Activated T-helper 2 cell treated with anti-CD3 and anti-CD28 coated beads, Interferon-gamma antibody, Interleukin-2, Interleukin-4, amounts not matched to agents 10 μg/mL and 5 μg/mL and 100 μg/mL, durations not matched to agents 14 hours and 24 hours and 36 hours (primary cell): ENCODE measurements around the gene MYO5C. TPM values are rescaled to one million over a fixed set of nuclear protein-coding genes. Genes with fewer than 3 reads are reported as not detected.

ENCODE experiments used
- DNase-seq: peaks from one replicate; pipeline ENCODE4 v3.0.0; 2021; ENCODE audit warnings: low spot score
- H3K27ac Mint-ChIP-seq: one replicate; pipeline ENCODE4 v1.8.0; 2021; ENCODE audit warnings: mixed read lengths
- H3K27me3 Mint-ChIP-seq: one replicate; pipeline ENCODE4 v1.8.0; 2021; ENCODE audit warnings: low read depth, mixed read lengths
- H3K36me3 Mint-ChIP-seq: one replicate; pipeline ENCODE4 v1.8.0; 2021; ENCODE audit warnings: low read depth, mixed read lengths
- H3K4me1 Mint-ChIP-seq: one replicate; pipeline ENCODE4 v1.8.0; 2021; ENCODE audit warnings: low read depth, mixed read lengths
- H3K4me3 Mint-ChIP-seq: one replicate; pipeline ENCODE4 v1.8.0; 2021; ENCODE audit warnings: low read depth, mild to moderate bottlenecking, moderate library complexity, mixed read lengths
- H3K9me3 Mint-ChIP-seq: one replicate; pipeline ENCODE4 v1.8.0; 2021; ENCODE audit warnings: mixed read lengths
- intact Hi-C: fragments of 100-400 bp; cut with micrococcal nuclease; formaldehyde crosslinking; loops from one replicate; pipeline ENCODE4 v1.15.1; 2023
- total RNA-seq: library from RNA; stranded (reverse); gene quantifications from 2 replicates; pipeline ENCODE4 v1.2.3, GENCODE V29; 2022

Gene MYO5C
- total RNA-seq, 1 donor from 2014 or later = 0.32 TPM

DNA sequence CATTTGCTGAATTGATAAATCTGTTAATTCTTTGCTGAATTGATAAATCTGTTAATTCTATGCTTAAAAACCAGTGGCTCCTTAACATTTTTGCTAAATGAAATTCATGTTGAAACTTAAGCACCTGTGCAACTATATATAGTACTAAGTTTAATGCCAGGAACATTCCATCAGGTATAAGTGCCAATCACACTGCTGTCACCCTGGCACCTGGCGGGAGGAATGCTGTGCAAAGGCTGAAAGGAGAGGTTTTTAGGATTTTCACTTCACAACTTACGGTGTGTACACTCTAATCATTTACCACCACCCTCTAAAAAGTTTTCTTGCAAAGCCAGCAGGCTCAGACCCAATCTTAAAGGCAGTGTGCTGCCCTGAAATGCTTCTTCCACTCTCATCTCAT, 33.5 kb upstream of the MYO5C start:
- H3K36me3 Mint-ChIP-seq = peaks cover 34% of the 10 kb centered on the region
- no peaks in the 10 kb centered on the region for H3K9me3 Mint-ChIP-seq
- peaks cover 22% of the 10 kb centered on the region for H3K4me1 Mint-ChIP-seq
- H3K4me3 Mint-ChIP-seq = no peak overlapping the region
- intact Hi-C loops = no loop called here
- H3K27ac Mint-ChIP-seq = peak overlapping the region; percentile 31
- no peak for DNase-seq
- H3K27me3 Mint-ChIP-seq = no peaks in the 10 kb centered on the region

DNA sequence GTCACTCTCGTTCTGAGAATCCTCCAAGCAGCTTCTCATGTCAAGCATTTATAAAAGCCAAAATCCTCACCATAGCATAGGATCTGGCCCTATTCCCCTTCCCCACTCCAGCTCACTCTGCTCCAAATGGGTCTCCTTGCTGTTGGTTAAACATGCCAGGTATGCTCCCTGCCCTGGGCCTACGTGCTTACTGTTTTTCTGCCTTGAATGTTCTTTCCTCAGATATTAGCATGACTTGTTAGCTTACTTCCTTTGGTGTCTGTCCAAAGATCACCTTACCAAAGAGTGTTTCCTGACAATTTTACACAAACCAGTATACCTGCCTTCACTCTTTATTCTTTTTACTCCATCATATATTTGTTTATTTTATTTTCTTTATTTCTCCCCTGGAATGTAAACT, 33.1 kb upstream of the MYO5C start:
- peaks cover 22% of the 10 kb centered on the region for H3K4me1 Mint-ChIP-seq
- H3K4me3 Mint-ChIP-seq = no peak overlapping the region
- H3K9me3 Mint-ChIP-seq = no peaks in the 10 kb centered on the region
- peaks cover 37% of the 10 kb centered on the region for H3K36me3 Mint-ChIP-seq
- H3K27me3 Mint-ChIP-seq = no peaks in the 10 kb centered on the region
- DNase-seq = no peak
- no peak overlapping the region for H3K27ac Mint-ChIP-seq
- intact Hi-C loops = no loop called here

DNA sequence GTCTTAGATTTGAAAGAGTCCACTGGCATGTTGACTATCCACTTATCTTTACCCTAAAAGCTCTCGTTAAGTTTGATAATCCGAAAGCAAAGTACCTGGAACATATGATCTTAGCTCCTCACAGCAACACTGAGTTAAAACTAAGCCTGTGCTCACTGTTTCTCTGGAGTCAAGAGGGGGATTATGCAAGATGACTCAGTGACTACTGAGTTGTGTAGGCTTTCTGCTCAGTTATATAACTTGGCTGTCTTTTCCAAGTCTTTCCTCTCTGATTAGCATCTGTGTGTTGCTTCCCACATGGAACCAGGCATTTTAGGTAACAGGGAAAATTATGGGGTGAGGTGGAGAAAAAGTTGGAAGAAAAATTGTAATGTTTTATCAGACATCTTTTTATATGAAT, 31.2 kb upstream of the MYO5C start:
- Mint-ChIP-seq H3K36me3 (peaks cover 45% of the 10 kb centered on the region), H3K9me3 (no peaks in the 10 kb centered on the region), H3K4me3 (no peak overlapping the region), H3K4me1 (peaks cover 13% of the 10 kb centered on the region), H3K27me3 (no peaks in the 10 kb centered on the region), H3K27ac (no peak overlapping the region)
- DNase-seq = no peak
- intact Hi-C loops = no loop called here

DNA sequence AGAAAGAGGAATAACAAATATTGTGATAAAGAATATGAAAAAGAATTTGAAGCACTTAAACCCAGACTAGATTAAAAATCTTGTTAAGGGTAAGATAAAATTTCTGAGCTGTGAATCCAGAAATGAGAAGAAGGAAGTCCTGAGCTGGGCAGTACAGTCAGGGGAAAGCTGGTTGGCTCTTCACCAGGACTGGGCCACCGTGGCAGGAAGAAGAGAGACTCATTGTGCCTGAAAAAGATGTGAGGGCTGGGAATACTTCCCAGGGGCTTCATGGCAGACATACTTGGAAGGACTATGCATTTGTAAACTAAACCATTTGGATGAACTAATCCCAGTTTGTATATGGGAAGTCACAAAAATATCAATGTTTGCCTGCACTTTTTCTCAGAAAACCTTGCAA, 28.5 kb upstream of the MYO5C start:
- no peaks in the 10 kb centered on the region for H3K27me3 Mint-ChIP-seq
- no peak for DNase-seq
- no peaks in the 10 kb centered on the region for H3K4me1 Mint-ChIP-seq
- no peak overlapping the region for H3K4me3 Mint-ChIP-seq
- intact Hi-C loops = no loop called here
- H3K36me3 Mint-ChIP-seq = peaks cover 62% of the 10 kb centered on the region
- no peaks in the 10 kb centered on the region for H3K9me3 Mint-ChIP-seq
- no peak overlapping the region for H3K27ac Mint-ChIP-seq

DNA sequence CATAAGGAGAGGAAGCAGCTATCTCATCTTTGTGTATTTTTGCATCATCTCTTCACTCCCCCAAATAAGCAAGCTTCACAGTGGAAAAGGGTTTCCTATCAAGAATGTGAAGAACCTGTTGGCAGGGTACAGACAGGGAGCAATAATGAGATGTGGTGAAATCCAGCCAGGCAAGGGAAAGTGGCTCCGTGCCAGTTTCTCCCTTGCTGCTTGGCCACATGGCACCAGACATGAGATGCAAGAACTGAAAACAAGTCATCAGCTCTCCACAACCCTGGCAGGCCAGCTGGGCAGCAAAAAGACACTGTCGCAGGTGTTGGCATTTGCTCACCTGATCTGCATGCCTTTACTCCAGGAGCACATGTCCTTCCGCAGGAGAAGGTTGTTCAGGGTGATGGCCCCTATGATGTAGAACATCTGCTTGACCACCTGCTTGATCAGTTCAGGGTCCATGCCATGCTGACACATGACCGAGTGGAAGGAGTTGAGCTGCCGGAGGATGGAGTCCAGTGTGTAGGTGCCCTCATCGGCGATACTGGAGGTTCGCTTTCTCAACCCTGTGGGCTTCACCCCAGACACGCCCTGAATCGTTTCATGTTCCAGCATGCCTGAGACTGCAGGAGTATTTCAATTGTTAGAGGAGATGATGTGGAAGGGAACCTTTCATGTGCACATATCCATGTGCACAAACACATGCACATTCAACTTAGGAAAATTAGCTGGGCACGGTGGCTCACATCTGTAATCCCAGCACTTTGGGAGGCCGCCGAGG, 23.3 kb upstream of the MYO5C start:
- H3K9me3 Mint-ChIP-seq = no peaks in the 10 kb centered on the region
- peaks cover 54% of the 10 kb centered on the region for H3K36me3 Mint-ChIP-seq
- no peaks in the 10 kb centered on the region for H3K4me1 Mint-ChIP-seq
- H3K27me3 Mint-ChIP-seq = no peaks in the 10 kb centered on the region
- H3K27ac Mint-ChIP-seq = no peak overlapping the region
- no peak for DNase-seq
- no peak overlapping the region for H3K4me3 Mint-ChIP-seq
- intact Hi-C loops = no loop called here

DNA sequence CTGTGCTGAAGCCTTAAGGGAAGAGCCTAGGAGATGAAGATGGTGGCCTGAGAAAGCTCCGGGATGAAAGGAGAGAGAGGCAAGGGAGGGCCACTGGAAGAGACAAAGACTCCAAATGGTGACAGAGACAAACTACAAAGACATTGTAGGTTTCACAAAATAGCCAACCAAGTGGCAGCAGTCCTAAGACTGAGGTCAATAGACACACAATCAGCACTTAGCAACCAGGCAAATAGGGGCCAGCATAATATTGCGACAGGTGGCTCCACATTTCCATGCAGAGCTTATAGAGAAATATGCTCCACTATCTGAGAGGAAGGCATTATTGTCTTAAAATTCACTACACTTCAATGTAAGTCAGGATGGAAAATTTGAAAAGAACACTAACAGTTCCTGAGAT, 22.1 kb upstream of the MYO5C start:
- Mint-ChIP-seq H3K27ac (no peak overlapping the region), H3K36me3 (peaks cover 53% of the 10 kb centered on the region), H3K9me3 (no peaks in the 10 kb centered on the region), H3K4me1 (no peaks in the 10 kb centered on the region), H3K4me3 (no peak overlapping the region), H3K27me3 (no peaks in the 10 kb centered on the region)
- no peak for DNase-seq
- intact Hi-C loops = no loop called here

DNA sequence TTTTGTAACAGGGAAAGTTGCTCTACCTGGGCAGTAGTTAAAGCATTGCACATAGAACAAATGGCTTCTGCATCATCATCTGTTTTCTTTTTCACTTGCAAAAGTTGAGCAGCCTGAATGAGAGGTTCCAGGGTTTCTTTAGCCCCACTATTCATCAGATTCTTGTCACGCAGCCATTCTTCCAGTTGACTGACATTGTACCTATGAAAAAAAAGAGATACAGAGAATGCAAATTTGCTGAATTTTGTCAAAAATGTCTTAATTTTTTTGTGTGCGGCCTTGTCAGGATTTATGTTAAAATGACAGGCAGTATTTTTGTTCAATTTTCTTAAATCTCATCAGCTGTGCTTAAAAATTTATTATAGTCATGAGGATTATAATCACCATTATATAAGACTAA, 21.4 kb upstream of the MYO5C start:
- H3K27ac Mint-ChIP-seq = no peak overlapping the region
- no peak overlapping the region for H3K4me3 Mint-ChIP-seq
- no peaks in the 10 kb centered on the region for H3K9me3 Mint-ChIP-seq
- no peaks in the 10 kb centered on the region for H3K27me3 Mint-ChIP-seq
- H3K36me3 Mint-ChIP-seq = peaks cover 55% of the 10 kb centered on the region
- intact Hi-C loops = no loop called here
- no peaks in the 10 kb centered on the region for H3K4me1 Mint-ChIP-seq
- no peak for DNase-seq

DNA sequence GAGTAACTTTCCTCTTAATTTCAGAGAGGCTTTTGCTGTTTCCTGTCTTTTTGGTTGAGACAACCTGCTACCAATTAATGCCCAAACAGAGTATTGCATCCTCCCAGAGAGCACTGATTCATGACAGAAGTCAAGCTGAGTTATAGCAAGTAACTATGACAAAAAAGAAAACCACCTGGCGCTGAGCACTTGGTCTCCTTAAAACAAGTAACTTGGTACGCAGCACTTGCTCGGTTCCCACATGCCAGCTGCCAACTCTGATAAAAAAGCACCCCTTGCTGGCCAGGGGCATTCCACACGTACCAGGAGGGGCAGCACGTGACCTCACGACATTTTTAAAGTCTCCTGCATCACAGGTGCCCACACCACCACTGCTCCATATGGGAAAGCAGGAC, 13.5 kb upstream of the MYO5C start:
- no peaks in the 10 kb centered on the region for H3K9me3 Mint-ChIP-seq
- no peak for DNase-seq
- intact Hi-C loops = no loop called here
- no peak overlapping the region for H3K27ac Mint-ChIP-seq
- H3K4me1 Mint-ChIP-seq = peaks cover under 1% of the 10 kb centered on the region
- peaks cover 13% of the 10 kb centered on the region for H3K36me3 Mint-ChIP-seq
- H3K4me3 Mint-ChIP-seq = no peak overlapping the region
- H3K27me3 Mint-ChIP-seq = no peaks in the 10 kb centered on the region

DNA sequence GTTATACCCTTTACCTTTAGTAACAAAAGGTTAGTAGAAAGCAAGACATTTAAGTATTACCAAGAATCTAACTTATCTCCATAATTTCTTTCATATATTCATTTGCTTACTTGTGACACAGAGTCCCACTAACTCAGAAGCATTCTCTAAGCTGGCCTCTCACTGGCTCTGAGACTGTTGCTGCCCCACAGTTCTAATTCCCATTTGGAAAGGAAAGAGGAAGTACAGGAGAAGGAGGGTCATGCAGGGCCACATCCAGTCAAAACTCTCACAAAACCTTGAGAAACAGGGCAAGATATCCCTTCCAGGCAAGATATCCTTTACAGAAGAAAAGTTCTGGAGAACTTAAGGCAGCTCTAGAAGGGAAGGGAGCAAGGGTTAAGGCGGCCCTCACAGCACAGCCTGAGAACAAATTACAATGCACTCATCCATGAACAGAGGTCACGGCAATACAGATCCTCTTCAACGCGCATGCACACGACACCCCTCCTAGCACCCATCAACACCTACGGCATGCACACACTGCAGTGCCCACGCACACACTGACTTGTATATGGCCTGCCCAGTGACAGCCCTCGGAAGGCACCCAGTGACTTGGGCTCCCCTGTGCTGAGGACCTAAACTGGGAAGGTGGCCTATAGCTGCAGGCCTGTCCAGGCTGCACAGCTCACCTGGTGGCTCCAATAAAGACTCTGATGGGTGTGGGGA, 13.0 kb upstream of the MYO5C start:
- Mint-ChIP-seq H3K27me3 (no peaks in the 10 kb centered on the region), H3K4me1 (peaks cover 5% of the 10 kb centered on the region), H3K9me3 (no peaks in the 10 kb centered on the region), H3K36me3 (peaks cover 13% of the 10 kb centered on the region), H3K4me3 (no peak overlapping the region), H3K27ac (no peak overlapping the region)
- intact Hi-C loops = no loop called here
- no peak for DNase-seq

DNA sequence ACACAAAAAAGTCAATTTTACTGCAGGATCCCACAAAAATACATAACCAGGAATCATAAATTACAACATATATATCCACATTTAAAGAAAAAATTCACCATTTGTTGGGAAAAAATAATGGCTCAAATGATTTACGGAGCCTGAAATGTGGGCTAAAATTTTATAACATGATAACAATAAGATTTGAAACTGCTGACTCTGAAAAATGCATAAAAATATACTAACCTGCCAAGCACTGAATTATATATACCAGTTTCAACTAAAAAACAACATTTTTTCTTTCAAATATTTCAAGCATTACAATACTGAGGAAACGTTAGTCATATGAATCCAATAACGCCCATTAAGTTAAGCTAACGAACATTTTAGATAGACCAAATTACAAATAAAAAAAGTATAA, 12.2 kb upstream of the MYO5C start:
- DNase-seq = no peak
- Mint-ChIP-seq H3K36me3 (peaks cover 9% of the 10 kb centered on the region), H3K4me3 (no peak overlapping the region), H3K27me3 (no peaks in the 10 kb centered on the region), H3K4me1 (peaks cover 12% of the 10 kb centered on the region), H3K27ac (no peak overlapping the region), H3K9me3 (no peaks in the 10 kb centered on the region)
- intact Hi-C loops = no loop called here

DNA sequence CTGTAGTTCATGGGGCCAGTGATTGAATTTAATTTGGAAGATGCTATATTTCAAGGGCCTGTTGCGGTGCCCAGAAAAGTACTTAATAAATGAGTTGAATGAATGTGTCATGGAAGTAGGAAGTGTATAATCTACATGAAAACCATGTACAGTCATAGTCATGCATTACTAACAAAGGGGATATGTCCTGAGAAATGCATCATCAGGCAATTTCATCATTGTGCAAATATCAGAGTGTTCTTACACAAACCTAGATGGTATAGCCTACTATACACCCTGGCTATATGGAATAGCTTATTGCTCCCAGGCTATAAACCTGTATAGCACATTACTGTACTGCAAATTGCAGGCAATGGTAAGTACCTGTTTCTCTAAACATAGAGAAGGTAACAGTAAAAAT, 10.7 kb upstream of the MYO5C start:
- H3K27ac Mint-ChIP-seq = no peak overlapping the region
- H3K27me3 Mint-ChIP-seq = no peaks in the 10 kb centered on the region
- no peak overlapping the region for H3K4me3 Mint-ChIP-seq
- intact Hi-C loops = no loop called here
- H3K4me1 Mint-ChIP-seq = peaks cover 17% of the 10 kb centered on the region
- peaks cover 3% of the 10 kb centered on the region for H3K36me3 Mint-ChIP-seq
- no peaks in the 10 kb centered on the region for H3K9me3 Mint-ChIP-seq
- no peak for DNase-seq

DNA sequence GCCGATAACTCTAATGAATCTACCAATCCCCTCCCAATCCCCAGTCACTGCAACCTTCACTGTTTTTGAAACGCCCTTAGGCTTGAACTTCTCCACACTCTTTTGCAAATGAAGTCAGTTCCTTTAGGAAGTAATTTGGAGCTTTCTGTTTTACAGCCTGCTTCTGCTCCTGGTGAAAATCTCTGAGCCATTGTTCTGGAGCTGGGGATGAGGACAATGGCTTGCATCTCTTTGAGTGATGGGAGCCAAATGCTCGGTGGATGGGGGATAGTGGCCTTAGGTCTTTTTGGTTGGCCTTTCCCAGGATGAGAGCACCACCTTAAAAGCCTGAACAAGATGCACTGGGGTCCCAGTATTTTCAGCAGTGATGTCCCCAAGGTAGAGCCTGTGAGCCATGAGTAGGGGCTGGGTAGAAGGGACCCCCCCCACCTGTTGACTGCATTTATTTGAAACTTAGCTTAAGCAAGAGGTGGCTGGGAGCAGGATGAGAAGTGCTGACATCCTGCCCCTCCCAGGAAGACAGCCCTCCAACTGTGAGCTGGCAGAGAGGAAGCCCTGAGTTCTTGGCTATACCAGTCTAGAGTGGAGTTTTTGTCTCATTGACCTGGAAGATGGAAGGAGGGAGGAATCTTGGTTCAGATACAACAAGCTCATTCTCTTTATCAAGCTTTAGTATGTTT, 7.6 kb upstream of the MYO5C start:
- H3K4me1 Mint-ChIP-seq = peaks cover 17% of the 10 kb centered on the region
- intact Hi-C loops = no loop called here
- no peak overlapping the region for H3K4me3 Mint-ChIP-seq
- H3K27me3 Mint-ChIP-seq = peaks cover 11% of the 10 kb centered on the region
- no peaks in the 10 kb centered on the region for H3K36me3 Mint-ChIP-seq
- H3K9me3 Mint-ChIP-seq = peaks cover 4% of the 10 kb centered on the region
- no peak overlapping the region for H3K27ac Mint-ChIP-seq
- DNase-seq = no peak

DNA sequence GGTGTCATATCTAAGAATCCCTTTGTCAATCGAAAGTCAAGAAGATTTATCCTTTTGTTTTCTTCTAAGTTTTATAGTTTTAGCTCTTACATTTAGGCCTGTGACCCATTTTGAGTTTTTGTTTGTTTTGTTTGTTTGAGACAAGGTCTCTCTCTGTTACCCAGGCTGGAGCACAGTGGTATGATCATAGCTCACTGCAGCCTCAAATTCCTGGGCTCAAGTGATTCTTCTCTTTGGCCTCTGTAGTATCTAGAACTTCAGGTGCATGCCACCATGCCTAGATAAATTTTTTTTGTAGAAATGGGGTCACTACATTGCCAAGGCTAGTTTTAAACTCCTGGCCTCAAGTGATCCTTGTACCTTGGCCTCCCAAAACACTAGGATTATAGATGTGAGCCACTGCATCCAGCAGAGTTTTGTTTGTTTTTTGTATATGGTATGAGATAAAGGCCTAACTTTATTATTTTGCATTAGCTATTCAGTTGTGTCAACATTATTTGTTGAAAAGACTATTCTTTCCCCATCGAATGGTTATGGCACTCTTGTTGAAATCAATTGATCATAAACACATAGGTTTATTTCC, 5.8 kb upstream of the MYO5C start:
- H3K27me3 Mint-ChIP-seq = peaks cover 23% of the 10 kb centered on the region
- no peak overlapping the region for H3K27ac Mint-ChIP-seq
- no peak for DNase-seq
- no peak overlapping the region for H3K4me3 Mint-ChIP-seq
- H3K36me3 Mint-ChIP-seq = no peaks in the 10 kb centered on the region
- H3K4me1 Mint-ChIP-seq = peaks cover 17% of the 10 kb centered on the region
- H3K9me3 Mint-ChIP-seq = peaks cover 4% of the 10 kb centered on the region
- intact Hi-C loops = no loop called here
